K562 (cell line): Measurements from ENCODE around the gene MLLT3.

Experiments
- CREB5 ChIP-seq: fragments of 250-450 bp; sonication (Bioruptor Pico); IDR thresholded peaks from 2 replicates; pipeline ENCODE4 v1.5.0; 2020; ENCODE audit warnings: mild to moderate bottlenecking
- TFE3 ChIP-seq: fragments of 450-650 bp; formaldehyde crosslinking; IDR thresholded peaks from 2 replicates; pipeline ENCODE4 v1.4.0; 2020; ENCODE audit warnings: mild to moderate bottlenecking, mixed read lengths
- USF2 ChIP-seq: sonication (generic); formaldehyde crosslinking; IDR thresholded peaks from 2 replicates; pipeline ENCODE4 v1.5.0; 2020; ENCODE audit warnings: missing genetic modification reagents
- ZEB2 ChIP-seq: fragments of 450-650 bp; IDR thresholded peaks from 2 replicates; pipeline ENCODE4 v1.6.1; 2016

- no peak for TF ChIP-seq USF2 (CRISPR knock-in tag)
- TF ChIP-seq ZEB2 = no peak
- no peak for TF ChIP-seq CREB5 (CRISPR knock-in tag)
- no peak for TF ChIP-seq TFE3 (CRISPR knock-in tag)
Measured at GRCh38 chr9:20384642-20385041, 237.7 kb downstream of the MLLT3 start.
